Hepatocyte (in vitro differentiated cells): Measurements from ENCODE around the gene BCAS3. TPM values are rescaled to one million over a fixed set of nuclear protein-coding genes. Genes with fewer than 3 reads are reported as not detected.

Experiments used
- DNase-seq: peaks from one replicate; pipeline ENCODE4 v3.0.0-alpha.2; 2016; ENCODE audit warnings: low spot score
- H2AFZ ChIP-seq: fragments of 200-600 bp; sonication (generic); 2 replicates; pipeline ENCODE4 v1.6.0; 2016; ENCODE audit warnings: antibody characterized with exemption, mild to moderate bottlenecking
- H3K27ac ChIP-seq: fragments of 200-600 bp; sonication (generic); 2 replicates; pipeline ENCODE4 v1.5.1; 2016; ENCODE audit warnings: mild to moderate bottlenecking
- H3K27me3 ChIP-seq: fragments of 200-600 bp; sonication (generic); 2 replicates; pipeline ENCODE4 v1.6.1; 2016
- H3K36me3 ChIP-seq: fragments of 200-600 bp; sonication (generic); replicated peaks from 2 replicates; pipeline ENCODE4 v1.5.1; 2016; ENCODE audit warnings: low read depth; ENCODE audit not compliant: insufficient read depth
- H3K4me1 ChIP-seq: fragments of 200-600 bp; sonication (generic); 2 replicates; pipeline ENCODE4 v1.5.1; 2016; ENCODE audit warnings: mild to moderate bottlenecking, moderate library complexity; ENCODE audit not compliant: insufficient read depth
- H3K4me2 ChIP-seq: fragments of 200-600 bp; sonication (generic); 2 replicates; pipeline ENCODE4 v1.6.0; 2016
- H3K4me3 ChIP-seq: fragments of 200-600 bp; sonication (generic); 2 replicates; pipeline ENCODE4 v1.5.1; 2016; ENCODE audit warnings: mild to moderate bottlenecking
- H3K79me2 ChIP-seq: fragments of 200-600 bp; sonication (generic); 2 replicates; pipeline ENCODE4 v1.6.0; 2017; ENCODE audit warnings: mild to moderate bottlenecking
- H3K9me2 ChIP-seq: fragments of 200-600 bp; sonication (generic); replicated peaks from 2 replicates; pipeline ENCODE4 v1.6.0; 2017; ENCODE audit warnings: mild to moderate bottlenecking; ENCODE audit not compliant: insufficient read depth
- H3K9me3 ChIP-seq: fragments of 200-600 bp; sonication (generic); 2 replicates; pipeline ENCODE4 v1.5.1; 2016; ENCODE audit warnings: low read depth, mild to moderate bottlenecking
- H4K20me1 ChIP-seq: fragments of 200-600 bp; sonication (generic); 2 replicates; pipeline ENCODE4 v1.6.0; 2016; ENCODE audit warnings: mild to moderate bottlenecking; ENCODE audit not compliant: insufficient read depth, poor library complexity, severe bottlenecking
- CTCF ChIP-seq: fragments of 200-600 bp; sonication (generic); IDR thresholded peaks from 2 replicates; pipeline ENCODE4 v1.5.1; 2016; ENCODE audit warnings: antibody characterized with exemption, mild to moderate bottlenecking; ENCODE audit not compliant: poor library complexity
- EZH2 ChIP-seq: fragments of 200-600 bp; sonication (generic); IDR thresholded peaks from 2 replicates; pipeline ENCODE4 v1.6.1; 2016; ENCODE audit warnings: antibody characterized with exemption, mild to moderate bottlenecking, borderline replicate concordance
- EZH2phosphoT487 ChIP-seq: fragments of 200-600 bp; sonication (generic); IDR thresholded peaks from one replicate; pipeline ENCODE4 v1.6.1; 2018; ENCODE audit warnings: antibody characterized with exemption, mild to moderate bottlenecking, low read depth, moderate library complexity; ENCODE audit not compliant: unreplicated experiment, severe bottlenecking
- WGBS: methylation state at CpG from one replicate; pipeline ENCODE4 v1.1.6; 2016; ENCODE audit warnings: low lambda C conversion rate; ENCODE audit errors: missing lambda C conversion rate; 5-methylcytosine and 5-hydroxymethylcytosine counted together
- polyA plus RNA-seq: library from polyadenylated mRNA; unstranded; fragments of >200 nt; fragmentation: Nextera tagmentation; extraction: Ambion mirVana; gene quantifications from 2 replicates; pipeline ENCODE4 v1.2.1, GENCODE V29; 2016
- total RNA-seq: library from RNA; depleted of rRNA; stranded (reverse); fragments of >200 nt; gene quantifications from 2 replicates; pipeline ENCODE4 v1.2.3, GENCODE V29; 2014

Gene BCAS3
- total and polyA plus RNA-seq, 2 experiments from 2014 or later, result 16.5 to 58.8 TPM

- no peaks in the 10 kb centered on the region for H3K79me2 ChIP-seq
- H3K4me1 ChIP-seq, result no peaks in the 10 kb centered on the region
- DNase-seq, result no peak
- no peaks in the 10 kb centered on the region for H3K9me3 ChIP-seq
- WGBS, result 95% methylated on average over 7 of the region's 7 CpGs
- H3K27ac ChIP-seq, result no peak overlapping the region
- no peak overlapping the region for H3K4me3 ChIP-seq
- H3K9me2 ChIP-seq, result no peaks in the 10 kb centered on the region
- H3K27me3 ChIP-seq, result no peaks in the 10 kb centered on the region
- no peak overlapping the region for H2AFZ ChIP-seq
- no peak overlapping the region for H3K4me2 ChIP-seq
- no peaks in the 10 kb centered on the region for H3K36me3 ChIP-seq
- no peaks in the 10 kb centered on the region for H4K20me1 ChIP-seq
- no peak for TF ChIP-seq CTCF
- no peak for TF ChIP-seq EZH2phosphoT487
- no peak for TF ChIP-seq EZH2
Measured at GRCh38 chr17:60773552-60773951, 95.9 kb downstream of the BCAS3 start.

GRCh38 chr17:60781880-60782412, 104.3 kb downstream of the BCAS3 start:
- no peak for DNase-seq
- no peaks in the 10 kb centered on the region for H3K9me3 ChIP-seq
- H4K20me1 ChIP-seq, result no peaks in the 10 kb centered on the region
- H3K27me3 ChIP-seq, result no peaks in the 10 kb centered on the region
- no peak overlapping the region for H3K4me3 ChIP-seq
- no peak overlapping the region for H3K27ac ChIP-seq
- H3K9me2 ChIP-seq, result no peaks in the 10 kb centered on the region
- no peak for TF ChIP-seq EZH2phosphoT487
- no peak for TF ChIP-seq EZH2
- no peak for TF ChIP-seq CTCF
- H3K79me2 ChIP-seq, result no peaks in the 10 kb centered on the region
- H3K4me2 ChIP-seq, result no peak overlapping the region
- no peak overlapping the region for H2AFZ ChIP-seq
- H3K4me1 ChIP-seq, result no peaks in the 10 kb centered on the region
- no peaks in the 10 kb centered on the region for H3K36me3 ChIP-seq

- no peak overlapping the region for H2AFZ ChIP-seq
- no peaks in the 10 kb centered on the region for H3K9me3 ChIP-seq
- no peaks in the 10 kb centered on the region for H3K4me1 ChIP-seq
- WGBS, result 91% methylated on average over 3 of the region's 3 CpGs
- H3K27ac ChIP-seq, result no peak overlapping the region
- no peaks in the 10 kb centered on the region for H3K9me2 ChIP-seq
- no peak overlapping the region for H3K4me2 ChIP-seq
- no peaks in the 10 kb centered on the region for H3K79me2 ChIP-seq
- no peaks in the 10 kb centered on the region for H4K20me1 ChIP-seq
- no peaks in the 10 kb centered on the region for H3K27me3 ChIP-seq
- TF ChIP-seq EZH2phosphoT487 (no peak), EZH2 (no peak), CTCF (no peak)
- DNase-seq, result no peak
- H3K4me3 ChIP-seq, result no peak overlapping the region
- no peaks in the 10 kb centered on the region for H3K36me3 ChIP-seq
Measured at GRCh38 chr17:60782742-60783141, 105.1 kb downstream of the BCAS3 start.

GRCh38 chr17:60790205-60790604, 112.6 kb downstream of the BCAS3 start:
- H2AFZ ChIP-seq, result no peak overlapping the region
- H3K27ac ChIP-seq, result no peak overlapping the region
- no peaks in the 10 kb centered on the region for H3K79me2 ChIP-seq
- H3K4me3 ChIP-seq, result no peak overlapping the region
- TF ChIP-seq EZH2 (no peak), EZH2phosphoT487 (no peak), CTCF (no peak)
- no peaks in the 10 kb centered on the region for H3K9me3 ChIP-seq
- H3K9me2 ChIP-seq, result no peaks in the 10 kb centered on the region
- no peak for DNase-seq
- no peaks in the 10 kb centered on the region for H4K20me1 ChIP-seq
- no peaks in the 10 kb centered on the region for H3K27me3 ChIP-seq
- no peak overlapping the region for H3K4me2 ChIP-seq
- no peaks in the 10 kb centered on the region for H3K4me1 ChIP-seq
- H3K36me3 ChIP-seq, result no peaks in the 10 kb centered on the region
